RCC 7860 (cell line): ENCODE results near the gene IGIP.
A peak's percentile ranks its signal among the peaks of the same experiment; 100 is the strongest.
"Not testable (repeated sequence)": the region's sequence is repeated elsewhere in the genome, so short reads cannot be mapped to it uniquely, and the experiment has no call there.

Experiments
- DNase-seq: peaks from one replicate; pipeline ENCODE4 v3.0.0-alpha.2; 2015; ENCODE audit warnings: low spot score
- FAIRE-seq: peaks from 2 replicates; lab custom pipeline; 2012; peaks lifted over from hg19 to GRCh38; lab: Jason Lieb, UNC

The IGIP gene

GRCh38 chr5:140136624-140137023, 10.9 kb downstream of the IGIP start:
- no peak for FAIRE-seq
- DNase-seq, result no peak

DNA sequence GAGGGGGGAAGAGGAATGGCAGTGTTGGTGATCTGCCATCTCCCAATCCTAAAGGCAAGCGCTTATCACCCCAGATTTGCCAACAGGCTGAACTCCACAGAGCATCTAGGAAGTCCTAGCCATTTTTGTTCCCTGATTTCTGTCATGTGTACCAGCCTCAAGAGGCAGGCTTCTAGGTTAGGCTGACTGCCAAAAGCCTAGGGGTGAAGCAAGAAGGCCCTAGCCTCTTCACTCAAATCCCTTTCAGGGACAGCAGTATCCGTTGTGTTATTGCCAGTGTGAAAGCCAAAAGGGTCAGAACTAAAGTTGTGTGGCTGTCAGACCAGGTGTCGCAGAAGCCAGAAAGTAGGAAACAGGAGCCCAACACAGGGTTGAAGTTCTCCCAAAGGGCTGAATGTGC, 14.7 kb downstream of the IGIP start:
- DNase-seq, result no peak
- FAIRE-seq, result no peak

- no peak for FAIRE-seq
- no peak for DNase-seq
Measured at GRCh38 chr5:140141241-140141640, 15.5 kb downstream of the IGIP start.

DNA sequence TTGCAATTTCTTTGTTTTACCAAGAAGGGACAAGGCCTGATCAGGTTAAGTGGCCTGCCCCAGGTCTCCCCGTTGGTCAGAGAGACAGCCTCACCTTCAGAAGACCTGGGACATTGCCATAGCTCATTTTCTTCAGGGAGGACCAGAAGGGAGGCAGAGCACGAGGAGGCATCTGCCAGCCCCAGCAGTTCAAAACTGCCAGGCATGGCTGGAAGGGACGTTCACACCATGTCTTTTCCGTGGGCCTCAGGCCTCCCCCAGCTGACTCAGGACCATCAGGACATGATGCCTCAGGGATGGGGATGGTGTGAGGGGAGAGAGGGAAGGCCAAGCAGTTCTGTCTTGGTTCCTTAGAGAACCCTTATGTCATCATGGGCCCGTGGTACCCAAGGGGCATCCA, 16.5 kb downstream of the IGIP start:
- FAIRE-seq, result no peak
- no peak for DNase-seq

DNA sequence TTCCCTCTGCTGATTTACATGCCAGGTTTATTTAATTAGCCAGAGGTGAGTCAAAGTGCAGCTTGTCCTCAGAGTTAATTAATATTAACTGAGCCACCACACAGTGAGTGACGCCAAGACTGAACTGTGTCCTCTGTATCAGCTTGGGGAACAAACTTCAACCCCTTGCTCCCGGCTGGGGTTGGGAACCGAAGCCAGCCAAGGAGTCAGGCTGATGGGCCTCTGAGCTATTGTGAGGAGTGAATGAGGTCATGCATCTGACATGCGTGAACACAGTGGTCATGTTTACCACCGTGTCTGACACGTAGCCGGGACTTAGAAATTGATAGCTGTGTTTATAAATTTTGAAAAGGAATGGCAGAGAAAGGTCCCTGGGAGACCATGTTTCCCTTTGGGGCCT, 17.1 kb downstream of the IGIP start:
- FAIRE-seq, result no peak
- DNase-seq, result no peak

DNA sequence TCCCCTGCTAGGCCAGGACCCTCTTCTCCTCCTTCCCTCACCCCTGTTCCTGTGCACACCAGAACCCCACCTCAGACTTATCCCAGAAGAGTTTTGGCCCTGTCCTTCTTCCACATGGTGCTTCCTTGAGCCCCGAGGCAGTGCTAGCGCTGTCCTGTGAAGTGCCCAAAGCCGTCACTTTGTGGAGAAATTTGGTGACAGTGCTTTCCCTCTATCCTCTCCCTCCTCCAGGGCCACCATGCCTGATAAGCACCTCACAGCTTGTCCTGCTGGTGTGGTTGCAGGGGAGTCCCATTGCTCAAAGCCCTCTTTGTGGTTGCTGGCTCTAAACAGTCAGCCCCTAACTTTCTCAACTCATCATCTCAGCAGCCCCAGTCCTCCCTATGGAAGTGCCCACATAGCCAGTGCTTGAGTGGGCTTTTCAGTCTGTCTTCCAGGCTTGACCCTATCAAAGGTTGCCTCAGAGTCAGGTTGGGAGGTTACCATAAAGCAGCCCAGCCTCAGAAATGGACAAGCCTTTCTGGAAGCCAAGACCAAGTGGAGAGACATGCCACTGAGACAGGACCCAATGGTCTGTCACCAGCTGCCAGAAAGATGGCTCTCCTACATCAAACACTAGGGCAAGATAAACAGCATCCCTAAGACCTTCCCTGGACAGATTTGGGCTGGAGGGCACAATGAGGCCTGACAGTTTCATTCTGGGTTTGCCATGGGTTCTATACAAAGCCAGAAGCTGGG, 18.0 kb downstream of the IGIP start:
- DNase-seq (no peak), FAIRE-seq (no peak)

DNA sequence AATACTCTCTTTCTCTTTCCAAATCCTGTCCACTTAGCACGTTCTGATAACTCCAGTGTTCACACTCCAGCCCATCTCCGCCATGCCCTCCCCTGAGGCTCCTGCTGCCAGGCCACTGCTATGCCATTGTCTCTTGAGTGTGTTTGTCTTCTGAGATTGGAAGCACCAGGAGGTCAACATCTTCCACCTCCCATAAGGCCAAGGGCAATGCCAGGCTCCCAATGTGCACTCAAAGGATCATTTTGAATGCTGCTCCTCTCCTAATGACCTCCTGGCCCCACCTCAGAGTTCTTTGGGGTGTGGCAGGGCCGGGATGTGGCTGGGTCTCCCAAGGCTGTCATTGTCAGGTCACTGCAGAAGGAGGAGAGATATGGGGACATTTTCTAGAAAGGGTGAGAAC, 19.5 kb downstream of the IGIP start:
- no peak for FAIRE-seq

GRCh38 chr5:140145818-140146522, 20.2 kb downstream of the IGIP start:
- no peak for DNase-seq
- no peak for FAIRE-seq

More for the DNA sequence above, 19.5 kb downstream of the IGIP start:
- DNase-seq, result no peak

GRCh38 chr5:140146523-140146842, 20.7 kb downstream of the IGIP start:
- FAIRE-seq (no peak), DNase-seq (no peak)

- FAIRE-seq (no peak), DNase-seq (no peak)
Measured at GRCh38 chr5:140147460-140147859, 21.7 kb downstream of the IGIP start.

DNA sequence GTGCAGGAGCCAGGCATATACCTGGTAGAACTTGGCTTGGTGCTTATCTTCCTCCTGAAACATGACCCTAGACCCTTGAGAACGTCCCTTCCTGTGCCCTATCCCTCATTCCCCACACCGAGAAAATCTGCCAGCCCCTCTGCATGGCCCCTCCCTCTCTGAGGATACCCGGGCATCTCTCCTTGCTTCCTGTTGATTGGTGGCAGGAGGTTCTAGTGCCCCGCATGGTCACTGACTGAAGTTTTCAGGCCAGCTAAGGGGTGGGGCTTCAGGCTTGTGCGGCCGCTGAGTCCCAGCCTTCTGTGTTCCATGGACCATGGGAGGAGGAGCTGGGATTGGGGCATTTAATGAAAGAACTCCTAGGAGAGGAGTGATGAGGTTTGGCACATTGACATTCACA, 22.8 kb downstream of the IGIP start:
- FAIRE-seq (no peak), DNase-seq (no peak)

- DNase-seq, result no peak
- no peak for FAIRE-seq
Measured at GRCh38 chr5:140150201-140150600, 24.5 kb downstream of the IGIP start.

DNA sequence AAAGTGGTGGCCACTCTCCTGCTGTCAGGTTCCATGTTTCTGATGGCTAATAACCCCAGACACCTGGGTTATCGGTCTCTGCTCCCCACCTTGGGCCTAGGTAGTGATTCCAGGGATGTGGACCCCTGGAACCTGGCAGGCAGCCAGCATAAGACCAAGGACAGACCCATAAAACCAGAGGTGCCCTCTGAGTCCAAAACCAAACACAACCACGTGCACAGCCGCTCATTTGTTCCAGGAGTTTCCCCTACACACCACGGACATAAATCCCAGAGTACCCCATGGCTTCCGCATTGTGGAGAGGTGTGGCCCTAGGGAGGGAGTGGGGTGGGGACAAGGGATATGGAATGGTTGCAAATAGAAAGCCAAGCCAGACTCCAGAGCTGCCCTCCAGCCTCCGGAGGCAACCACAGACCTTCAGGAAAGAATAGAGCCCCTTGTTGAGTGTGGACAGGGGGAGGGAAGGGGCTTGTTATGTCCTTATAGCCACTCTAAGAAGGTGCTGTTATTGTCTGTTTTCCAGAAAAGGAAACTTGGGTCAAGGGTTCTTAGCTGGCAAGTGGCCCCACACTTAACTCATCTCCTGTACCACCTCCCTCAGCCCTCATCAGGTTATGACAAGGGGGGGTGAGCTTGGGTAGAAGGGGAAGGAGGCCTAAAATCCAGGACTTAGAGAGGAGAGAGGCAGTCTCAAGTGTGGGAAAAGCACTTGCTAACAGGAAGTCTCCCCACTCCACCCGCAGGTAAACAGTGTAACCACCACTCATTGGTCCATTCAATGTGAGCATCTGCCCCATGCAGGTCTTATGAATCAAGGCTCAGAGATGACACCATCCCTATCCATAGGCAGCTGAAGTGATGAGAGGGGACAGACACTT, 25.6 kb downstream of the IGIP start:
- DNase-seq (no peak), FAIRE-seq (no peak)

GRCh38 chr5:140152022-140152999, 26.6 kb downstream of the IGIP start:
- no peak for DNase-seq
- FAIRE-seq, result no peak

DNA sequence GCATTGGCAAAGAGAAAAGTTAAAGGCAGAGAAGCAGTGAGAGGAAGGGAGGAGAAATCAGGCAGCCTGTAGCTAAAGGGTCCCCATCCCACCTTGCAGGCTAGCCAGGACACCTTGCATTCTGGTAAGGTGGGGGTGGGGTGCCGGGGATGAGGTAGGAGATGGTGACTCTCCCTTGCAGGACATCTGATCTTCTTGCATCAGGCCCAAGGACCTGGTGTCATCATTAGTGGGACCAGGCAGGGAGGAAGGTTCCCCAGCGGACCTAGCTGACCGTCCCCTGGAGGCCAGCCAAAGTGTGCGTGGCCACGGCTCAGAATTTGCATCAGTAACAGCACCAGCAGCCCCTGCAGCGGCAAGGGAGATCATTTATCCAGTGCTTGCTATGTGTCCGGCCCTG, 27.5 kb downstream of the IGIP start:
- FAIRE-seq (no peak), DNase-seq (no peak)

GRCh38 chr5:140153905-140154304, 28.2 kb downstream of the IGIP start:
- FAIRE-seq (no peak), DNase-seq (no peak)

DNA sequence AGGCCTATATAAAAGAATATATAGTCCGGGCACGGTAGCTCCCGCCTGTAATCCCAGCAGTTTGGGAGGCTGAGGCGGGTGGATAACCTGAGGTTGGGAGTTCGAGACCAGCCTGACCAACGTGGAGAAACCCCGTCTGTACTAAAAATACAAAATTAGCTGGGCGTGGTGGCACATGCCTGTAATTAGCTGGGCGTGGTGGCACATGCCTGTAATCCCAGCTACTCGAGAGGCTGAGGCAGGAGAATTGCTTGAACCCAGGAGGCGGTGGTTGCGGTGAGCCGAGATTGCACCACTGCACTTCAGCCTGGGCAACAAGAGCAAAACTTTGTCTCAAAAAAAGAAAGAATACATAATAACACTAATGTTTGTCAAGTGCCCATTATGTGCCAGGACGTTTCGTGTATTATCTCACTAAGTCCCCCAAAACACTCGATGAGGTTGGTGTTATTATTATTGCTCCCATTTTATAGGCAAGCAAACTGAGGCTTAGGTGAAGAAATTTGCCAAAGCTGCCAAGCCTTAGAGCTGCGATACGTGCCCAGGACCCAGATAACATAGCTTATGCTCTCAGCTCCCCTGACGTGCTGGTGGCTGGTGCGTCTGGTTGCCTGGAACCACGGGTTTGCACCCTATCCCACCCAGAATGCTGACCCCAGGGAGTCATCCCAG, 29.1 kb downstream of the IGIP start:
- DNase-seq, FAIRE-seq: not testable (repeated sequence)

DNA sequence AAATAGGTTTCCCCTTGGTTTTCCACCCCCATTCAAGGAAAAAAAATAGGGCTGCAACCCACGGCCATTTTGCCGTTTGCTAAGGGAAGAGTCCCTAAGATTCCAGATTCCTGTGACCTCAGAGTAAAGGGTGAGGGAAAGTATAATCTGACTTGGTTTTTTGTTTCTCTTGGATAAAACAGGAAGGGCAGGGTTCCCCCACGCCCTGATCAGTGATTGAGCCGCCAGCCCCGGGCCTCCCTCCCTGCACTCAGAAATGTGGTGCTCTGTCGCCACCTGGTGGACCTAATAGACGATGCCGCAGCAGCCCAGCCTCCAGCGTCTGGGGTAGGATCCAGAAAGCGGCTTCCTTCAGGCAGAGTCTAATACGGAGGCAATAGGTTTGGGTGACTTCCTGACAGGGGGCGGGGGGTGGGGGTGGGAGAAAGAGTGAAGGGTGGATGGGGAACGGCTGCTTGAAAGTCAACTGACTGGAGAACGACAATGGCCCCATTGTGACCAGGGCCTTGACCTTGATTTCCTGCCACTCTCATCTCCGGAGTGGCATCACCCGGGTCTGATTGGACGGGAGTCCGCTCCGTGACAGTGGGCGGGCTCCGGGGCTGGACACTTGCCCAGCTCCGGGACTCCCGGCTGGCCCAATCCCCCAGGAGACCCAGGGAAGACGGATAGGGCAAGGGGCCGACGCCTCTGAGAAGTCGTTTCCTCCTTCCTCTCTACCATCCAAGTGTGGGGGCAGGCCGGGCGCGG, 31.5 kb downstream of the IGIP start:
- DNase-seq (peak; percentile 59), FAIRE-seq (peak; percentile 7)
